Measurements from ENCODE around the gene INO80D. TPM values are rescaled to one million over a fixed set of nuclear protein-coding genes. Genes with fewer than 3 reads are reported as not detected.
"Not testable (repeated sequence)": the region's sequence is repeated elsewhere in the genome, so short reads cannot be mapped to it uniquely, and the experiment has no call there.

The INO80D gene
- total RNA-seq: 10 to 100 TPM; 15.6 to 16.4 TPM

DNA sequence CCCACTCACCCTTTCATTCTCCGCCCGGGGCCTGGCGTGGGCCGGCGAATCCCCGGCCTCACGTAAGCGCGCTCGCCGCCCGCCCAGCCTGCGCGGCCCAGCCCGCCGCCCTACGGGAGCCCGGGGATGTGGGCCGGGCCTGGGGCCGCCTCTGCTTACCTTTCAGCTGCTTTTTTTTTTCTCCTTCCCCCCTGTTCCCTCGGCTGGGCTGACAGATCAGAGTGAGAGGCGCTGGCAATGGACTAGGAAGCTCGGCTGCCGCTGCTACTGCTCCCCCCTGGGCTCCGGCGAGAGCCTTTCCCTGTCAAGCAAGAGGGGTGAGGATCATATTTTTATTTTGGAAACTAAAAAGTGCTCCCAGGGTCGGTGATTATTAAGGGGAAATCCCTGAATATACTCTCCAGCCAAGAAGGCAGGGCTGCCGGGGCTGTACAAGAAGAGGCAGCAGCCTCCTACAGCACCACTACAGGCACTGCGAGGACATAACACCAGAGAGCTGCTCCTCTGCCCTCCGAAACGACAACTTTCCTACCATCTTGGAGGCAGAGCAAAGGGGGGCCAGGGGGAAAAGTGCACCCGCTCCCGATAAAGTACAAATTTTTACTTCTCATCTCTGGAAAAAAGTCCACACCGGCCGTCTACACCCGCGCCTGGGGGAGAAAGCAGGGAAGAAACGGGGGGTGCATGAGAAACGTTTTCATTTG, at the start of gene INO80D:
Gene INO80D (minus strand): TSS at position 433 of the 704 bp plus-strand sequence. CDS start 23,158 bp downstream, outside the sequence.
- DNase-seq: peak; percentile 81
- Mint-ChIP-seq H3K27ac (peak within 1 kb of the TSS; percentile 99), H3K27me3 (no peaks in the 10 kb centered on the region)

GRCh38 chr2:206127656-206128055, 41.7 kb upstream of the INO80D start:
- H3K27me3 Mint-ChIP-seq: no peaks in the 10 kb centered on the region
- no peaks in the 10 kb centered on the region for H3K4me1 Mint-ChIP-seq
- H3K36me3 Mint-ChIP-seq: peaks cover 18% of the 10 kb centered on the region
- no peak for DNase-seq
- no peak overlapping the region for H3K27ac Mint-ChIP-seq
- H3K9me3 Mint-ChIP-seq: no peaks in the 10 kb centered on the region
- H3K4me3 Mint-ChIP-seq: no peak overlapping the region

More for the DNA sequence above, at the start of gene INO80D:
- Mint-ChIP-seq H3K4me1 (peaks cover 32% of the 10 kb centered on the region), H3K36me3 (peaks cover 2% of the 10 kb centered on the region), H3K9me3 (no peaks in the 10 kb centered on the region), H3K4me3 (peak within 1 kb of the TSS; percentile 99)

GRCh38 chr2:206125901-206126300, 39.9 kb upstream of the INO80D start:
- Mint-ChIP-seq H3K9me3 (peaks cover 7% of the 10 kb centered on the region), H3K4me1 (no peaks in the 10 kb centered on the region), H3K27ac (no peak overlapping the region), H3K27me3 (no peaks in the 10 kb centered on the region), H3K4me3 (no peak overlapping the region), H3K36me3 (peaks cover 34% of the 10 kb centered on the region)
- DNase-seq: no peak

- not testable (repeated sequence) for H3K4me3 Mint-ChIP-seq, H3K27me3 Mint-ChIP-seq, H3K27ac Mint-ChIP-seq, DNase-seq, H3K4me1 Mint-ChIP-seq
- Mint-ChIP-seq H3K9me3 (peaks cover 11% of the 10 kb centered on the region), H3K36me3 (peaks cover 43% of the 10 kb centered on the region)
Measured at GRCh38 chr2:206122569-206122968, 36.6 kb upstream of the INO80D start.

GRCh38 chr2:206116278-206116677, 30.3 kb upstream of the INO80D start:
- Mint-ChIP-seq H3K9me3 (peaks cover 7% of the 10 kb centered on the region), H3K4me1 (no peaks in the 10 kb centered on the region), H3K36me3 (peaks cover 45% of the 10 kb centered on the region), H3K27ac (no peak overlapping the region), H3K27me3 (no peaks in the 10 kb centered on the region), H3K4me3 (no peak overlapping the region)
- no peak for DNase-seq

- H3K36me3 Mint-ChIP-seq: peaks cover 35% of the 10 kb centered on the region
- no peaks in the 10 kb centered on the region for H3K4me1 Mint-ChIP-seq
- H3K27me3 Mint-ChIP-seq: no peaks in the 10 kb centered on the region
- DNase-seq: no peak
- no peak overlapping the region for H3K4me3 Mint-ChIP-seq
- peaks cover 2% of the 10 kb centered on the region for H3K9me3 Mint-ChIP-seq
- H3K27ac Mint-ChIP-seq: no peak overlapping the region
Measured at GRCh38 chr2:206115026-206115578, 29.1 kb upstream of the INO80D start.

DNA sequence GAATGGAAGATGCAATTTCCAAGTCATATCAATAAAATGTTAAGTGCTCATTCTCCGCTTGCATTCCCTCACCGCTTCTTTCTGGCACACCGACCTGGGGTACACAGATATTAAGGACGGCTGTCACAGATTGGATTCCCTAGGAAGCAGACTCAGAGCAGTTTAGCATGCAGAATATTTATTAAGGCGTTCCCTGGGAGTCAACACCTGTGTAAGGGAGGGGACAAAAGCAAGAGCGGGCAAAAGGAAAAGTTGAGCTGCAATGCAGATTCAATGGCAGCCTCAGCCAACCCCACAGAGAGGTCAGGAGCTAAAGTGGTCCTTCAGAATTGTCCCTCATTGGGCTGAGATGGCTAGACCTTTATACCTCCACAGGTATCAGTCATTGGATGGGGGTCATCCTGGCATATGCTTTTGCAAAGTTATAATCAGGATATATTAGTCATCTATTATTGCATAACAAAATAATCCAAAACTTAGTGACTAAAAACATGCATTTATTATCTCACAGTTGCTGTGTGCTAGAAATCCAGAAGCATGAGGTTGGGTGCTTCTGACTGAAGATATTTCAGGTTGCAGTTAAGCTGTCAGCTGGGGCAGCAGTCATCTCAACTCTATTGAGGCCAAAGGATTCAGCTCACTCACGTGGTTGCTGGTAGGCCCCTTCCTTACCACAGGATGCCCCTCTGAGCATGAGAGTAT, 27.0 kb upstream of the INO80D start:
- Mint-ChIP-seq H3K27me3 (no peaks in the 10 kb centered on the region), H3K4me3 (no peak overlapping the region), H3K36me3 (peaks cover 27% of the 10 kb centered on the region), H3K9me3 (no peaks in the 10 kb centered on the region), H3K27ac (no peak overlapping the region), H3K4me1 (no peaks in the 10 kb centered on the region)
- no peak for DNase-seq

DNA sequence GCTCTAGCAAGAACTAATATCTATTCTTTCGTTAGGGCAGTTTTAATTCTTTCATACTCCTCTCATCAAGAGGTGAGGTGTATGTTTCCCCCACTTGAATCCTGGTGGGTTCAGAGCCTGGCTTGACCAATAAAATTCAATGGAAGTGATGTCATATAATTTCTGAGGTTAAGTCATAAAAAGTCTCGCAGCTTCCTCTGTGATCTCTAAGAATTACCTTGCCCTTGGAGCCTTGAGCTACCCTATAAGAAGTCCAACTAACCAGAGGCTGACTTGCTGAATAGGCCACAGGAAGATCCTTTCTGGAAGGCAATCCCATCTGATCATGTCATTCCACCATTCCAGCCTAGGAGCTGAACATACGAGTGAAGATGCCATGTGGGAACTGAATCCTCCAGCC, 26.1 kb upstream of the INO80D start:
- H3K9me3 Mint-ChIP-seq: no peaks in the 10 kb centered on the region
- no peak overlapping the region for H3K27ac Mint-ChIP-seq
- no peak for DNase-seq
- H3K4me3 Mint-ChIP-seq: no peak overlapping the region
- no peaks in the 10 kb centered on the region for H3K27me3 Mint-ChIP-seq
- no peaks in the 10 kb centered on the region for H3K4me1 Mint-ChIP-seq
- peaks cover 27% of the 10 kb centered on the region for H3K36me3 Mint-ChIP-seq

GRCh38 chr2:206108713-206109112, 22.7 kb upstream of the INO80D start:
- no peak for DNase-seq
- H3K27me3 Mint-ChIP-seq: no peaks in the 10 kb centered on the region
- H3K36me3 Mint-ChIP-seq: peaks cover 10% of the 10 kb centered on the region
- H3K27ac Mint-ChIP-seq: no peak overlapping the region
- H3K9me3 Mint-ChIP-seq: no peaks in the 10 kb centered on the region
- no peak overlapping the region for H3K4me3 Mint-ChIP-seq
- no peaks in the 10 kb centered on the region for H3K4me1 Mint-ChIP-seq

DNA sequence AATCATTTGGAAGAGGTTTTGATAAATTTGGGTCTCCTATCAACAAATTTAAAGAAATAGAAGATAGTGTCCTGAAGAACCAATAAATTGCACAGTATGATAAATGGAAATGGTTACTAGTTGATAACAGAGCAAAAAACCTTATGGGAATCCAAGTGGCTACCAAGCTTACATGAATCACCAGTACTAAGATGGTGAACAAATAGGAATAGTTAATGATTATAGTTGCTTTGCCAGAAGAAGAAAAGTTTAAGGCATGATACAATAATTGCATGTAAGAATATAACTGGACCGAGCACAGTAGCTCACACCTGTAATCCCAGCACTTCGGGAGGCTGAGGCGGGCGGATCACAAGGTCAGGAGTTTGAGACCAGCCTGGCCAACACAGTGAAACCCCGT, 19.6 kb upstream of the INO80D start:
- no peak for DNase-seq
- no peaks in the 10 kb centered on the region for H3K9me3 Mint-ChIP-seq
- H3K4me1 Mint-ChIP-seq: no peaks in the 10 kb centered on the region
- H3K27me3 Mint-ChIP-seq: no peaks in the 10 kb centered on the region
- H3K4me3 Mint-ChIP-seq: no peak overlapping the region
- H3K36me3 Mint-ChIP-seq: no peaks in the 10 kb centered on the region
- no peak overlapping the region for H3K27ac Mint-ChIP-seq

- Mint-ChIP-seq H3K27me3 (no peaks in the 10 kb centered on the region), H3K27ac (no peak overlapping the region), H3K4me3 (no peak overlapping the region), H3K4me1 (no peaks in the 10 kb centered on the region), H3K9me3 (no peaks in the 10 kb centered on the region), H3K36me3 (no peaks in the 10 kb centered on the region)
- DNase-seq: no peak
Measured at GRCh38 chr2:206105038-206105437, 19.1 kb upstream of the INO80D start.

DNA sequence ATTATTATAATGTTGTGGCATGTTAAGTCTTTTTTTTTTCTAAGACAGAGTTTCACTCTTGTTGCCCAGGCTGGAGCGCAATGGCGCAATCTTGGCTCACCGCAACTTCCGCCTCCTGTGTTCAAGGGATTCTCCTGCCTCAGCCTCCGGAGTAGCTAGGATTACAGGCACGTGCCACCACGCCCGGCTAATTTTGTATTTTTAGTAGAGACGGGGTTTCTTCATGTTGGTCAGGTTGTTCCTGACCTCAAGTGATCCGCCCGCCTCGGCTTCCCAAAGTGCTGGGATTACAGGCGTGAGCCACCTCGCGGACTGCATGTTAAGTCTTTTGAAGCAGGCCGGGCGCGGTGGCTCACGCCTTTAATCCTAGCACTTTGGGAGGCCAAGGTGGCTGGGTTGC, 12.9 kb upstream of the INO80D start:
- not testable (repeated sequence) for H3K4me1 Mint-ChIP-seq, H3K9me3 Mint-ChIP-seq, H3K27ac Mint-ChIP-seq, H3K27me3 Mint-ChIP-seq, DNase-seq, H3K4me3 Mint-ChIP-seq, H3K36me3 Mint-ChIP-seq

GRCh38 chr2:206098471-206098870, 12.5 kb upstream of the INO80D start:
- no peaks in the 10 kb centered on the region for H3K9me3 Mint-ChIP-seq
- no peak overlapping the region for H3K4me3 Mint-ChIP-seq
- H3K27ac Mint-ChIP-seq: no peak overlapping the region
- H3K36me3 Mint-ChIP-seq: no peaks in the 10 kb centered on the region
- H3K4me1 Mint-ChIP-seq: peaks cover 2% of the 10 kb centered on the region
- DNase-seq: no peak
- no peaks in the 10 kb centered on the region for H3K27me3 Mint-ChIP-seq

DNA sequence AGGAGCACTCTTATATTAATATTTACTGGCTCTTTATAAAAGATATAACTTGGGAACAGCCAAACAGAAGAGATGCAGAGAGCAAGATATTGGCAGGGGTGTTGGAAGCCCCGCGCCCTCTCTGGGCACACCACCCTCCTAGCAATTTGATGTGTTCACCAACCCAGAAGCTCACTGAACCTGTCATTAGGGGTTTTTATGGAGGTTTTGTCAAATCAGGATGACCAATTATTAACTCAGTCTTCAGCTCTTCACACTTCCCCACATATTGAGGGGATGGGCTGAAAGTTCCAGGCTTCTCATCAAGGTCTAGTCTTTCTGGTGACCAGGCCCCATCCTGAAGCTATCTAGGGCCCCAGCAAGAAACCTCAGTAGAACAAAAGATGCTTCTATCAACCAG, 10.9 kb upstream of the INO80D start:
- no peak overlapping the region for H3K27ac Mint-ChIP-seq

GRCh38 chr2:206095536-206096332, 9.8 kb upstream of the INO80D start:
- no peak for DNase-seq
- Mint-ChIP-seq H3K4me3 (no peak overlapping the region), H3K27ac (no peak overlapping the region), H3K4me1 (peaks cover 7% of the 10 kb centered on the region), H3K27me3 (no peaks in the 10 kb centered on the region), H3K9me3 (no peaks in the 10 kb centered on the region), H3K36me3 (no peaks in the 10 kb centered on the region)

More for the DNA sequence above, 10.9 kb upstream of the INO80D start:
- H3K4me3 Mint-ChIP-seq: no peak overlapping the region
- H3K9me3 Mint-ChIP-seq: no peaks in the 10 kb centered on the region
- peaks cover 4% of the 10 kb centered on the region for H3K4me1 Mint-ChIP-seq
- DNase-seq: no peak
- no peaks in the 10 kb centered on the region for H3K36me3 Mint-ChIP-seq
- no peaks in the 10 kb centered on the region for H3K27me3 Mint-ChIP-seq
